Uterus (tissue), 2 donors: ENCODE results near the gene RTN4RL2.

Source experiments
- POLR2A ChIP-seq, 2 donors: fragments of 450-650 bp; IDR thresholded peaks; one replicate each; pipeline ENCODE4 v1.6.1; 2016; ENCODE audit warnings: antibody characterized with exemption in 2 of 2, mild to moderate bottlenecking in 1 of 2, moderate library complexity in 1 of 2
- TF ChIP-seq, protein P1 (sequence below), 4 experiments: fragments of 200-600 bp in 2 of 4; fragments of 450-650 bp in 2 of 4; sonication (generic) in 2 of 4; IDR thresholded peaks; one replicate each; pipeline ENCODE4 v1.5.1; 2016 to 2019; ENCODE audit warnings: antibody characterized with exemption in 4 of 4, mild to moderate bottlenecking in 2 of 4, moderate library complexity in 1 of 4

DNA sequence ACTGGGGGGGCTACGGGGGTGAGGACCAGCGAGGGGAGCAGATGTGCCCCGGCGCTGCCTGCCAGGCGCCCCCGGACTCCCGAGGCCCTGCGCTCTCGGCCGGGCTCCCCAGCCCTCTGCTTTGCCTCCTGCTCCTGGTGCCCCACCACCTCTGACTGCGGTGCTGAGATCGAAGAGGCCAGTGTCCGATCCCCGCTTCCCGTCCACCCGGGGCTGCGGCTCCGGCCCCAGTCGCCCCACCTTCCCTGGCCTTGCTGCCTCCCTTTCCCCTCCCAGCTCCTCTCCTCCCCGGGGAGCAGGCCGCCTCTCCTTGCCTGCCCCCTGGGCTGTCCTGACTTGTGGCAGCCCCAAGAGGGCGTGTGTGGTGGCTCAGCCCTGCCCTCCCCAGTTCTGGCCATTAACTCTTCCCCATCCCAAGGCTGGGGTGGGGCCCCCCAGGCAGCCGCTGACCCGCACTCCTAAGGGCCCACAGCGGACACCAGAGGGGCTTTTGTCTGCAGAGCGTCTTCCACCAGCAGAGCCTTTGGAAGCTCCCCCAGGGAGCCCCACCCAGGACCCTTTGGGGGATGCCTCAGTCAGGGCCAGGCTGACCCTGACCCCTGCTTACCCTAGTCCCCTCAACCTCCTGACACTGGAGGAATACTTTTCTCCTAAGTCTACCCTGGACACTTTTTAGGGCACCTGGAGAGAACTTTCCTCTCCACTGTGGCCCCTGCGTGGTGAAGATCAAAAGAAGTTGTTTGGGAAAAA lies 16.6 kb downstream of the RTN4RL2 start:
- TF ChIP-seq, protein P1, sequence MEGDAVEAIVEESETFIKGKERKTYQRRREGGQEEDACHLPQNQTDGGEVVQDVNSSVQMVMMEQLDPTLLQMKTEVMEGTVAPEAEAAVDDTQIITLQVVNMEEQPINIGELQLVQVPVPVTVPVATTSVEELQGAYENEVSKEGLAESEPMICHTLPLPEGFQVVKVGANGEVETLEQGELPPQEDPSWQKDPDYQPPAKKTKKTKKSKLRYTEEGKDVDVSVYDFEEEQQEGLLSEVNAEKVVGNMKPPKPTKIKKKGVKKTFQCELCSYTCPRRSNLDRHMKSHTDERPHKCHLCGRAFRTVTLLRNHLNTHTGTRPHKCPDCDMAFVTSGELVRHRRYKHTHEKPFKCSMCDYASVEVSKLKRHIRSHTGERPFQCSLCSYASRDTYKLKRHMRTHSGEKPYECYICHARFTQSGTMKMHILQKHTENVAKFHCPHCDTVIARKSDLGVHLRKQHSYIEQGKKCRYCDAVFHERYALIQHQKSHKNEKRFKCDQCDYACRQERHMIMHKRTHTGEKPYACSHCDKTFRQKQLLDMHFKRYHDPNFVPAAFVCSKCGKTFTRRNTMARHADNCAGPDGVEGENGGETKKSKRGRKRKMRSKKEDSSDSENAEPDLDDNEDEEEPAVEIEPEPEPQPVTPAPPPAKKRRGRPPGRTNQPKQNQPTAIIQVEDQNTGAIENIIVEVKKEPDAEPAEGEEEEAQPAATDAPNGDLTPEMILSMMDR (IDR thresholded peaks at IDR 0.05): peak in 2 of 4 experiments; percentile 29 to 37
- no peak for TF ChIP-seq POLR2A (IDR thresholded peaks at IDR 0.05)
